OCI-LY1 (cell line): ENCODE measurements around the gene FAM216A.

Experiments used
- H2AFZ ChIP-seq: fragments of 200-600 bp; sonication (generic), shearing (Covaris generic); 2 replicates; pipeline ENCODE4 v1.6.0; 2014; ENCODE audit warnings: antibody characterized with exemption, mild to moderate bottlenecking, low read length
- H3F3A ChIP-seq: fragments of 200-600 bp; sonication (generic), shearing (Covaris generic); 2 replicates; pipeline ENCODE4 v1.6.0; 2014; ENCODE audit warnings: mild to moderate bottlenecking, antibody characterized with exemption, low read length, moderate library complexity; ENCODE audit not compliant: insufficient read depth
- H3K27ac ChIP-seq: fragments of 200-600 bp; sonication (generic); 2 replicates; pipeline ENCODE4 v1.5.1; 2014; ENCODE audit warnings: low read length, mixed run types, mild to moderate bottlenecking, low read depth; ENCODE audit not compliant: poor library complexity, severe bottlenecking
- H3K27me3 ChIP-seq: fragments of 200-600 bp; sonication (generic); 2 replicates; pipeline ENCODE4 v1.6.0; 2014; ENCODE audit warnings: antibody characterized with exemption, mild to moderate bottlenecking, low read length, moderate library complexity; ENCODE audit not compliant: insufficient read depth
- H3K36me3 ChIP-seq: fragments of 200-600 bp; sonication (generic); 2 replicates; pipeline ENCODE4 v1.6.1; 2014; ENCODE audit warnings: mild to moderate bottlenecking, antibody characterized with exemption, low read length, moderate library complexity, mixed read lengths; ENCODE audit not compliant: insufficient read depth
- H3K4me1 ChIP-seq: fragments of 200-600 bp; sonication (generic); 2 replicates; pipeline ENCODE4 v1.5.1; 2014; ENCODE audit warnings: mild to moderate bottlenecking, low read length, moderate library complexity; ENCODE audit not compliant: insufficient read depth, severe bottlenecking
- H3K4me2 ChIP-seq: fragments of 200-600 bp; sonication (generic), shearing (Covaris generic); 2 replicates; pipeline ENCODE4 v1.6.1; 2014; ENCODE audit warnings: low read length
- H3K4me3 ChIP-seq: fragments of 200-600 bp; sonication (generic); 2 replicates; pipeline ENCODE4 v1.5.1; 2014; ENCODE audit warnings: low read length, low read depth, mild to moderate bottlenecking, mixed read lengths; ENCODE audit not compliant: poor library complexity, severe bottlenecking
- H3K79me2 ChIP-seq: fragments of 200-600 bp; shearing (Covaris generic); 2 replicates; pipeline ENCODE4 v1.6.1; 2016; ENCODE audit warnings: mixed run types, low read length, mixed read lengths; ENCODE audit not compliant: insufficient read depth
- H3K9ac ChIP-seq: fragments of 200-600 bp; sonication (generic), shearing (Covaris generic); 2 replicates; pipeline ENCODE4 v1.6.1; 2014; ENCODE audit warnings: mild to moderate bottlenecking, low read length, mixed read lengths
- H3K9me2 ChIP-seq: fragments of 200-600 bp; sonication (generic), shearing (Covaris generic); 2 replicates; pipeline ENCODE4 v1.6.1; 2014; ENCODE audit warnings: low read depth, mild to moderate bottlenecking, low read length, mixed read lengths
- H3K9me3 ChIP-seq: fragments of 200-600 bp; shearing (Covaris generic); 2 replicates; pipeline ENCODE4 v1.6.1; 2014; ENCODE audit warnings: low read length, mixed read lengths
- H4K20me1 ChIP-seq: fragments of 200-600 bp; sonication (generic), shearing (Covaris generic); 2 replicates; pipeline ENCODE4 v1.6.0; 2016; ENCODE audit warnings: mild to moderate bottlenecking, low read length; ENCODE audit not compliant: insufficient read depth
- EZH2 ChIP-seq: fragments of 200-600 bp; sonication (generic), shearing (Covaris generic); IDR thresholded peaks from 2 replicates; pipeline ENCODE4 v1.8.0; 2017; ENCODE audit warnings: borderline replicate concordance, mixed run types, mild to moderate bottlenecking, antibody characterized with exemption, low read length, moderate library complexity, mixed read lengths
- TF ChIP-seq, protein P1 (sequence below): fragments of 200-600 bp; sonication (generic), shearing (Covaris generic); IDR thresholded peaks from 2 replicates; pipeline ENCODE4 v1.5.1; 2017; ENCODE audit warnings: mild to moderate bottlenecking, antibody characterized with exemption, low read length, moderate library complexity, mixed read lengths

FAM216A gene

DNA sequence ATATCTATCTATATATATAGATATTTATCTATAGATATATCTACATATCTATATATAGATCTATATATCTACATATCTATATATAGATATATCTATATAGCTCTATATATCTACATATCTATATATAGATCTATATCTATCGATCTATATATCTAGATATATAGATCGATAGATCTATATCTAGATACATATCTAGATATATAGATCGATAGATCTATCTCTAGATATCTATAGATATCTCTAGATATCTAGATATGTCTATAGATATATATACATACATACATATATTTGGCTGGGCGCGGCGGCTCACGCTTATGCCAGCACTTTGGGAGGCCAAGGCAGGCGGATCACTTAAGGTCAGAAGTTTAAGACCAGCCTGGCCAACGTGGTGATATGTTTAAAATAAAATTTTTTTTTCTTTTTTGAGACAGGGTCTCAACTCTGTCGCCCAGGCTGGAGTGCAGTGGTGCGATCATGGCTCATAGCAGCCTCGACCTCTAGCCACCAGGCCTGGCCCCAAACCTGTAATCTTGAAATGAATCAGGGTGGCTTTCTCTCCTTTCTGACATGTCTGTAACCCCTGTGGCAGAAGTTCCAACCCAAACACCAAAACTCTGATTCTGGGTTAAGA, 36.6 kb upstream of the FAM216A start:
- H3K9me3 ChIP-seq = no peaks in the 10 kb centered on the region
- H3K27ac ChIP-seq = peak overlapping the region; percentile 35
- no peak overlapping the region for H2AFZ ChIP-seq
- H3K9ac ChIP-seq = no peak overlapping the region
- H3K4me3 ChIP-seq = no peak overlapping the region
- H3K9me2 ChIP-seq = no peaks in the 10 kb centered on the region
- H3K27me3 ChIP-seq = no peaks in the 10 kb centered on the region
- H3K79me2 ChIP-seq = no peaks in the 10 kb centered on the region
- no peaks in the 10 kb centered on the region for H3K4me1 ChIP-seq
- H3K4me2 ChIP-seq = no peak overlapping the region
- H4K20me1 ChIP-seq = no peaks in the 10 kb centered on the region
- TF ChIP-seq, protein P1, sequence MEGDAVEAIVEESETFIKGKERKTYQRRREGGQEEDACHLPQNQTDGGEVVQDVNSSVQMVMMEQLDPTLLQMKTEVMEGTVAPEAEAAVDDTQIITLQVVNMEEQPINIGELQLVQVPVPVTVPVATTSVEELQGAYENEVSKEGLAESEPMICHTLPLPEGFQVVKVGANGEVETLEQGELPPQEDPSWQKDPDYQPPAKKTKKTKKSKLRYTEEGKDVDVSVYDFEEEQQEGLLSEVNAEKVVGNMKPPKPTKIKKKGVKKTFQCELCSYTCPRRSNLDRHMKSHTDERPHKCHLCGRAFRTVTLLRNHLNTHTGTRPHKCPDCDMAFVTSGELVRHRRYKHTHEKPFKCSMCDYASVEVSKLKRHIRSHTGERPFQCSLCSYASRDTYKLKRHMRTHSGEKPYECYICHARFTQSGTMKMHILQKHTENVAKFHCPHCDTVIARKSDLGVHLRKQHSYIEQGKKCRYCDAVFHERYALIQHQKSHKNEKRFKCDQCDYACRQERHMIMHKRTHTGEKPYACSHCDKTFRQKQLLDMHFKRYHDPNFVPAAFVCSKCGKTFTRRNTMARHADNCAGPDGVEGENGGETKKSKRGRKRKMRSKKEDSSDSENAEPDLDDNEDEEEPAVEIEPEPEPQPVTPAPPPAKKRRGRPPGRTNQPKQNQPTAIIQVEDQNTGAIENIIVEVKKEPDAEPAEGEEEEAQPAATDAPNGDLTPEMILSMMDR = no peak
- TF ChIP-seq EZH2 = no peak
- H3K36me3 ChIP-seq = peaks cover 13% of the 10 kb centered on the region
- no peaks in the 10 kb centered on the region for H3F3A ChIP-seq

DNA sequence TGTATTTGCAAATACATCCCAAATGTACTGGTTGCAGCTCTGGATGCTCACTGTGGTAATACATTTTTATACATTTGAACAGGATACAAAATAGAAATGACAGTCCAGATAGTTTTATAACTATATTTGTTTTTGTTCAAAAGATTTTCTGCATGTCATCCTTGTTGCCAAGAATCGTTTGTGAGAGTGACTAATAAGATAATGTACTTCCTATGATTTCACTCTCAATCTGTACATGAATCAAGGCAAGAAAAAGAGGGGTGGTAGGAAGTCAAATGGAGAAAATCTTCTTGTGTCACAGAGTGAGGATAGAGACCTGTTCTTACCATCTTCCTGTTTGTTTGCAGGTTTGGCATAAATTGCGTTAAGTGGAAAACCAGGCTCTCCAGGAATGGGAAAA, 32.4 kb upstream of the FAM216A start:
- Histone ChIP-seq H3K4me2 (no peak overlapping the region), H3K9ac (no peak overlapping the region), H4K20me1 (no peaks in the 10 kb centered on the region), H3K9me3 (no peaks in the 10 kb centered on the region), H3K79me2 (no peaks in the 10 kb centered on the region), H3K36me3 (peaks cover 34% of the 10 kb centered on the region), H3K27me3 (no peaks in the 10 kb centered on the region), H2AFZ (no peak overlapping the region), H3K4me1 (no peaks in the 10 kb centered on the region), H3K9me2 (no peaks in the 10 kb centered on the region), H3K27ac (no peak overlapping the region), H3F3A (no peaks in the 10 kb centered on the region), H3K4me3 (no peak overlapping the region)
- TF ChIP-seq EZH2 = no peak
- TF ChIP-seq, protein P1 = no peak

DNA sequence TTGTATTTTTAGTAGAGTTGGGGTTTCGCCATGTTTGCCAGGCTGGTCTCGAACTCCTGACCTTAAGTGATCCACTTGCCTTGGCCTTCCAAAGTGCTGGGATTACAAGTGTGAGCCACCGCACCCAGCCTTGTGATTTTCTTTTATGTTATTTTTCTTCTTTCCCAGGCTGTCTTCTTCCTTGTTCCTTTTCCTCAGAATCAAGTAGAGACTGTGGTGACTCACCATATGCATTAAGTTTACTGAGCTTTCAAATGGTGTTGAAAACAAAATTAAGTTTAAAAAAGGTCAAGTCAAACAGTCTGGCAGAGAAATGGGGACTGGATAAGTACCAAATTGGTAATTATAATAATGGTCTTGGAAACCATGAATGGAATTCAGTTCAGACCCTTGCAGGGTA, 24.2 kb upstream of the FAM216A start:
- H3K4me1 ChIP-seq = peaks cover 16% of the 10 kb centered on the region
- H3F3A ChIP-seq = no peaks in the 10 kb centered on the region
- no peaks in the 10 kb centered on the region for H3K9me3 ChIP-seq
- H3K4me3 ChIP-seq = no peak overlapping the region
- no peaks in the 10 kb centered on the region for H4K20me1 ChIP-seq
- H3K4me2 ChIP-seq = no peak overlapping the region
- H3K27me3 ChIP-seq = no peaks in the 10 kb centered on the region
- TF ChIP-seq, protein P1 = no peak
- TF ChIP-seq EZH2 = no peak
- H3K9ac ChIP-seq = no peak overlapping the region
- no peaks in the 10 kb centered on the region for H3K9me2 ChIP-seq
- H3K79me2 ChIP-seq = peaks cover 23% of the 10 kb centered on the region
- no peak overlapping the region for H2AFZ ChIP-seq
- no peak overlapping the region for H3K27ac ChIP-seq
- peaks cover 53% of the 10 kb centered on the region for H3K36me3 ChIP-seq
